ENCODE measurements around the gene MTARC2. TPM values are rescaled to one million over a fixed set of nuclear protein-coding genes. Genes with fewer than 3 reads are reported as not detected.

MTARC2 gene
- total and polyA plus RNA-seq, 2 experiments from 2014 or later: 1.9 to 4.8 TPM

DNA sequence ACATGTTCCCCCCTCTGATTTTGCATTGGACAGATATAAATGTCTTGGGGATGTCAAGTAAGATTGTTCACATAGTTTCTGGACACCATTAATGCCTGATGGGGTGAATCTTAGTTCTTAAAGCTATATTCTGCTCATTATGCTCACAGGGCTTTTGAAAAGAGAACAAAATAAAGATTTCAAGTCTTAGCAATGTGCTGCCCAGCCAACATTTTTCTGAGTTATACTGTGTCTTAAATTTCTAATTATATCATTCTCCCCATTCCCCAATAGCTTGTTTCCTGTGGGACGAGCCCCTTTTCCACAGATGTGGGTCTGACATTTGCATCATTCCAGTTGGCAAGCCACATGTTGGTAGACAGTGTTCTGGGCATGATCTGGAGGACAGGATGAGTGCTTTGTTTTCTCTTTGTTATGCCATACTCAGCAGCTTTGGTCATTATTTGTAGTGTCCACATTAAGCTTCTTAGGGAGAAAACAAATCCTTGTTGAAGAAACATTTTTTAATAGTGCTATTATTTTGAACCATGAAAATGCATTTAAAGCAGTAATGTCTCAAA is 71.4 kb downstream of the MTARC2 start:
- Histone ChIP-seq H3K4me1 (ENCODE audit: insufficient read depth) (peaks cover 23% of the 10 kb centered on the region), H2AFZ (no peak overlapping the region), H3F3A (ENCODE audit: insufficient read depth) (peaks cover 26% of the 10 kb centered on the region), H3K4me2 (ENCODE audit: unreplicated experiment) (peak overlapping the region; percentile 59), H3K36me3 (ENCODE audit: low read depth) (no peaks in the 10 kb centered on the region), H3K27me3 (replicated peaks; ENCODE audit: insufficient read depth) (peaks cover 10% of the 10 kb centered on the region; the same call in 1 of the 2 replicates), H3K9me3 (ENCODE audit: low read depth) (no peaks in the 10 kb centered on the region), H3K27ac (peak overlapping the region; percentile 22; the same call in 1 of the 2 replicates), H3K79me2 (ENCODE audit: insufficient read depth) (no peaks in the 10 kb centered on the region), H3K4me3 (no peak overlapping the region), H4K20me1 (ENCODE audit: insufficient read depth) (no peaks in the 10 kb centered on the region), H3K9ac (no peak overlapping the region), H3K9me2 (ENCODE audit: insufficient read depth) (no peaks in the 10 kb centered on the region)
- DNase-seq: peak; percentile 38
- 20 to 35% methylated on average over 1 of the region's 1 CpG for WGBS, 2 experiments (ENCODE audit: low coverage in 1 of 2, low lambda C conversion rate in 2 of 2, missing lambda C conversion rate in 2 of 2)
- no peak for TF ChIP-seq EZH2phosphoT487 (IDR thresholded peaks at IDR 0.05; ENCODE audit: insufficient read depth, low read depth)
- no peak for TF ChIP-seq EZH2 (IDR thresholded peaks at IDR 0.05; ENCODE audit: insufficient read depth, poor library complexity, severe bottlenecking)
- in situ Hi-C loops (cut with MboI): no loop called here

DNA sequence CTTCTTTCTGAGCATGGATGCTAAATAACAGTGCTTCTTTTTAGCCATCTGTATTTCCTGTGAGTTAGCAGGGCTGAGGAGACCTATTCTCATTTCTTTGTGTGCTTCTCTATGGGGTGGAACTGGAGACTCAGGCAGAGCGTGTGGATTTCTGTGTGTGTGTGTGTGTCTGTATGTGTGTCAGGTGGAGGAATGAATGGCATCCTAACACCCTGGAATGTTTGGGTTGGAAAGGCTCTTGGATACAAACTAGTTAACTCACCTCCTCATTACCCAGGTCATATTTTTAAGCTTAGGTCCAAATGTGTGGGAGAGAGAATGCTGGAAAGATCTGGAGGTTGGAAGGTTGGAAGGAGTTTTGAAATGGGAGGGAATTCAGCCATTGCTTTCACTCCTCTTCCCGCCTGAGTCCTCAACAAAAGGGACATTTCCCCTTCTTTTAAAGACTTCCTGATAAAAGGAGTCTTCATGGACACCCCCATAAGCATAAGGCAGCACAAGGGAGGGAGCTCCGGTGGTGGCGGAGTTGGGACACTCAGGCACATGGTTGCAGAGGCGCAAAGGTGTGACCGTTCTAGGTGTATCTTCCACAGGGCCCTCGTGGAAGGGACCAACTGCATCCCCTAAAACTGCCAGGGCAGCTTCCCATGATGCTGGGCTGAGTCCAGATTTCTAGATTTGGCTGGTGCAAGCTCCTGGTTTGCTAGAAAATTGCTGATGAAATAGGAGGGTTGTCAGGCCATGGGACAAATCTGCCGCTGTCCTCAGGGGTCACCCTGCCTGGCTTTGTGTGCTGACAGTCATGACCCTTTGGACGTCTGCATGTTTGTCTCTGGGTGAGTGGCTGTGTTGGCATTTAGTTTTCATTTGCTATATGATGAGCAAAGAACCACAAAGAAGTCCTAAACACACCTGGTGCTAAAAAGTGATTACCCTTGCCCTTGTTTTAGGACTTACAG is 76.2 kb downstream of the MTARC2 start:
- Histone ChIP-seq H3K36me3 (ENCODE audit: low read depth) (no peaks in the 10 kb centered on the region), H3F3A (ENCODE audit: insufficient read depth) (peaks cover 12% of the 10 kb centered on the region), H4K20me1 (ENCODE audit: insufficient read depth) (no peaks in the 10 kb centered on the region), H3K27me3 (replicated peaks; ENCODE audit: insufficient read depth) (peaks cover 6% of the 10 kb centered on the region; the same call in 1 of the 2 replicates), H3K4me1 (ENCODE audit: insufficient read depth) (peaks cover 12% of the 10 kb centered on the region), H3K27ac (no peak overlapping the region), H3K9ac (no peak overlapping the region), H3K79me2 (ENCODE audit: insufficient read depth) (no peaks in the 10 kb centered on the region), H3K4me2 (ENCODE audit: unreplicated experiment) (no peak overlapping the region), H3K9me3 (ENCODE audit: low read depth) (no peaks in the 10 kb centered on the region), H3K4me3 (no peak overlapping the region), H2AFZ (no peak overlapping the region), H3K9me2 (ENCODE audit: insufficient read depth) (no peaks in the 10 kb centered on the region)
- DNase-seq: no peak
- TF ChIP-seq EZH2phosphoT487 (IDR thresholded peaks at IDR 0.05; ENCODE audit: insufficient read depth, low read depth) (no peak), EZH2 (IDR thresholded peaks at IDR 0.05; ENCODE audit: insufficient read depth, poor library complexity, severe bottlenecking) (no peak)
- 87 to 94% methylated on average over 9 of the region's 9 CpGs for WGBS, 2 experiments (ENCODE audit: low coverage in 1 of 2, low lambda C conversion rate in 2 of 2, missing lambda C conversion rate in 2 of 2)
- in situ Hi-C loops (cut with MboI): no loop called here

- TF ChIP-seq EZH2phosphoT487 (IDR thresholded peaks at IDR 0.05; ENCODE audit: insufficient read depth, low read depth) (no peak), EZH2 (IDR thresholded peaks at IDR 0.05; ENCODE audit: insufficient read depth, poor library complexity, severe bottlenecking) (no peak)
- H2AFZ ChIP-seq: no peak overlapping the region
- in situ Hi-C loops (cut with MboI): no loop called here
- no peaks in the 10 kb centered on the region for H4K20me1 ChIP-seq (ENCODE audit: insufficient read depth)
- H3K27me3 ChIP-seq (replicated peaks; ENCODE audit: insufficient read depth): peaks cover 6% of the 10 kb centered on the region; the same call in 1 of the 2 replicates
- H3K79me2 ChIP-seq (ENCODE audit: insufficient read depth): no peaks in the 10 kb centered on the region
- DNase-seq: peak; percentile 41
- no peaks in the 10 kb centered on the region for H3K36me3 ChIP-seq (ENCODE audit: low read depth)
- no peaks in the 10 kb centered on the region for H3K9me2 ChIP-seq (ENCODE audit: insufficient read depth)
- H3K4me3 ChIP-seq: no peak overlapping the region
- no peak overlapping the region for H3K27ac ChIP-seq
- 20 to 23% methylated on average over 6 of the region's 6 CpGs for WGBS, 2 experiments (ENCODE audit: low coverage in 1 of 2, low lambda C conversion rate in 2 of 2, missing lambda C conversion rate in 2 of 2)
- no peaks in the 10 kb centered on the region; the same call in 1 of the 2 replicates for H3F3A ChIP-seq (ENCODE audit: insufficient read depth)
- H3K4me1 ChIP-seq (ENCODE audit: insufficient read depth): 0 out of 2 replicates have a peak, but pooled peaks cover 5% of the 10 kb centered on the region
- H3K9me3 ChIP-seq (ENCODE audit: low read depth): no peaks in the 10 kb centered on the region
- H3K9ac ChIP-seq: no peak overlapping the region
- H3K4me2 ChIP-seq (ENCODE audit: unreplicated experiment): no peak overlapping the region
Observed at GRCh38 chr1:220825819-220826551, 77.9 kb downstream of the MTARC2 start.

GRCh38 chr1:220826729-220827128 is 78.6 kb downstream of the MTARC2 start:
- in situ Hi-C loops (cut with MboI): no loop called here
- H3K9ac ChIP-seq: no peak overlapping the region
- peaks cover 6% of the 10 kb centered on the region; the same call in 1 of the 2 replicates for H3K27me3 ChIP-seq (replicated peaks; ENCODE audit: insufficient read depth)
- no peaks in the 10 kb centered on the region for H3K9me3 ChIP-seq (ENCODE audit: low read depth)
- H3F3A ChIP-seq (ENCODE audit: insufficient read depth): no peaks in the 10 kb centered on the region; the same call in 1 of the 2 replicates
- no peaks in the 10 kb centered on the region for H3K9me2 ChIP-seq (ENCODE audit: insufficient read depth)
- TF ChIP-seq EZH2 (IDR thresholded peaks at IDR 0.05; ENCODE audit: insufficient read depth, poor library complexity, severe bottlenecking) (no peak), EZH2phosphoT487 (IDR thresholded peaks at IDR 0.05; ENCODE audit: insufficient read depth, low read depth) (no peak)
- H3K4me1 ChIP-seq (ENCODE audit: insufficient read depth): 0 out of 2 replicates have a peak, but pooled peaks cover 5% of the 10 kb centered on the region
- H3K27ac ChIP-seq: no peak overlapping the region
- no peak overlapping the region for H2AFZ ChIP-seq
- WGBS, 2 experiments (ENCODE audit: low coverage in 1 of 2, low lambda C conversion rate in 2 of 2, missing lambda C conversion rate in 2 of 2): 86 to 89% methylated on average over 5 of the region's 5 CpGs
- H3K4me2 ChIP-seq (ENCODE audit: unreplicated experiment): no peak overlapping the region
- no peaks in the 10 kb centered on the region for H3K36me3 ChIP-seq (ENCODE audit: low read depth)
- H3K4me3 ChIP-seq: no peak overlapping the region
- H4K20me1 ChIP-seq (ENCODE audit: insufficient read depth): no peaks in the 10 kb centered on the region
- no peak for DNase-seq
- H3K79me2 ChIP-seq (ENCODE audit: insufficient read depth): no peaks in the 10 kb centered on the region

All from GM23248 (cell line).